K562 (cell line): ENCODE measurements around the gene SERPINE2. TPM values are rescaled to one million over a fixed set of nuclear protein-coding genes. Genes with fewer than 3 reads are reported as not detected.

Source experiments
- ATAC-seq: fragments of 200-7000 bp; cut with Tn5 transposase; 3 replicates; pipeline ENCODE4 v1.9.1; 2020; ENCODE audit warnings: moderate library complexity
- BruUV-seq: library from RNA; stranded (reverse); fragments of 400-500 nt; replicated peaks from 2 replicates; lab custom pipeline; 2021; lab: Mats Ljungman, UMichigan
- CTCF ChIA-PET: fragments of 300-600 bp; formaldehyde crosslinking; extraction: SDS; loops from one replicate; lab custom pipeline; 2021; ENCODE audit warnings: low intra/inter-chr PET ratio; lab: Yijun Ruan, JAX
- POLR2A ChIA-PET: fragments of 300-600, 350-650 bp; sonication (Branson Sonifier 250); formaldehyde crosslinking; extraction: SDS; loops from one replicate; lab custom pipeline; 2021; ENCODE audit warnings: antibody characterized with exemption, inconsistent platforms; lab: Yijun Ruan, JAX
- DNase-seq, 4 experiments: peaks; one replicate each; pipeline versions ENCODE4 v3.0.0 to v3.0.0-alpha.2; 2011 to 2018; ENCODE audit warnings: low spot score in 3 of 4, mixed read lengths in 3 of 4; ENCODE audit errors: extremely low read depth in 1 of 4
- FAIRE-seq: peaks from 2 replicates; lab custom pipeline; 2011; peaks lifted over from hg19 to GRCh38; lab: Jason Lieb, UNC
- H2AFZ ChIP-seq: 2 replicates; pipeline ENCODE4 v1.6.0; 2011; ENCODE audit warnings: low read depth, low read length, control low read depth, inconsistent platforms
- H3K27ac ChIP-seq: fragments of 200-600 bp; 3 replicates; pipeline ENCODE4 v1.8.0; 2011; ENCODE audit warnings: low read depth, mild to moderate bottlenecking, control low read depth, inconsistent platforms, low read length, moderate library complexity, mixed read lengths; ENCODE audit errors: extremely low read depth
- H3K27me3 ChIP-seq, 2 experiments: fragments of 300-600 bp in 1 of 2; 2 replicates in 1 of 2; 3 replicates in 1 of 2; pipeline versions ENCODE4 v1.6.0 to v1.8.0; 2011; ENCODE audit warnings: inconsistent platforms in 2 of 2, low read length in 2 of 2, mild to moderate bottlenecking in 1 of 2, mixed read lengths in 1 of 2, moderate library complexity in 1 of 2; ENCODE audit not compliant: control insufficient read depth in 2 of 2, insufficient read depth in 2 of 2
- H3K36me3 ChIP-seq: fragments of 300-600 bp; 3 replicates; pipeline ENCODE4 v1.8.0; 2011; ENCODE audit warnings: mild to moderate bottlenecking, low read length, inconsistent platforms; ENCODE audit not compliant: control insufficient read depth, insufficient read depth
- H3K4me1 ChIP-seq, 2 experiments: fragments of 200-600 bp in 1 of 2; replicated peaks in 1 of 2; 2 replicates in 1 of 2; 3 replicates in 1 of 2; pipeline versions ENCODE4 v1.5.1 to v1.8.0; 2011; ENCODE audit warnings: inconsistent platforms in 2 of 2, low read length in 2 of 2, mild to moderate bottlenecking in 1 of 2, mixed read lengths in 1 of 2, moderate library complexity in 1 of 2; ENCODE audit not compliant: control insufficient read depth in 2 of 2, insufficient read depth in 2 of 2
- H3K4me2 ChIP-seq: 2 replicates; pipeline ENCODE4 v1.6.1; 2011; ENCODE audit warnings: low read length, control low read depth, inconsistent platforms, mixed read lengths; ENCODE audit not compliant: insufficient read depth
- H3K4me3 ChIP-seq: fragments of 200-600 bp; sonication (generic), shearing (Covaris generic); 2 replicates; pipeline ENCODE4 v1.5.1; 2016; ENCODE audit warnings: control low read depth, inconsistent platforms
- H3K79me2 ChIP-seq: fragments of 200-600 bp; 3 replicates; pipeline ENCODE4 v1.8.0; 2011; ENCODE audit warnings: low read length, inconsistent platforms; ENCODE audit not compliant: control insufficient read depth, insufficient read depth
- H3K9ac ChIP-seq, 2 experiments: 2 replicates each; pipeline versions ENCODE4 v1.6.0 to v1.6.1; 2011; ENCODE audit warnings: low read depth in 2 of 2, low read length in 2 of 2, control low read depth in 1 of 2, inconsistent platforms in 1 of 2, mild to moderate bottlenecking in 1 of 2, mixed read lengths in 1 of 2; ENCODE audit not compliant: insufficient read depth in 1 of 2
- H3K9me1 ChIP-seq: one replicate; pipeline ENCODE4 v1.6.0; 2011; ENCODE audit warnings: inconsistent platforms, mild to moderate bottlenecking, low read length, moderate library complexity; ENCODE audit not compliant: control insufficient read depth, insufficient read depth
- H3K9me3 ChIP-seq: replicated peaks from 2 replicates; pipeline ENCODE4 v1.5.1; 2011; ENCODE audit warnings: low read depth, low read length, inconsistent platforms; ENCODE audit not compliant: control insufficient read depth, insufficient read depth
- H4K20me1 ChIP-seq: replicated peaks from 2 replicates; pipeline ENCODE4 v1.6.1; 2011; ENCODE audit warnings: low read length, inconsistent platforms, mixed read lengths; ENCODE audit not compliant: control insufficient read depth, insufficient read depth
- BRCA1 ChIP-seq, 2 experiments: fragments of 450-650 bp in 1 of 2; sonication (generic) in 1 of 2; formaldehyde crosslinking in 1 of 2; IDR thresholded peaks; 2 replicates each; pipeline versions ENCODE4 v1.5.0 to v1.6.1; 2017 to 2020; ENCODE audit warnings: mild to moderate bottlenecking in 1 of 2, missing genetic modification reagents in 1 of 2
- KLF6 ChIP-seq: fragments of 250-450 bp; sonication (Bioruptor Pico); IDR thresholded peaks from 2 replicates; pipeline ENCODE4 v1.4.0; 2020; ENCODE audit warnings: mild to moderate bottlenecking, moderate library complexity, borderline replicate concordance
- MAZ ChIP-seq, 2 experiments: fragments of 450-650 bp in 1 of 2; sonication (generic) in 1 of 2; formaldehyde crosslinking; IDR thresholded peaks in 1 of 2; conservative IDR thresholded peaks in 1 of 2; 2 replicates each; pipeline versions ENCODE4 v1.4.0 to v1.5.0; 2020; ENCODE audit warnings: mild to moderate bottlenecking in 1 of 2, missing genetic modification reagents in 1 of 2
- MNT ChIP-seq, 2 experiments: fragments of 450-650 bp; conservative IDR thresholded peaks; 2 replicates each; pipeline ENCODE4 v1.6.1; 2017; ENCODE audit warnings: mild to moderate bottlenecking in 2 of 2, moderate library complexity in 2 of 2
- PHF8 ChIP-seq: fragments of 200-600 bp; sonication (generic); IDR thresholded peaks from 2 replicates; pipeline ENCODE4 v1.6.1; 2012; ENCODE audit warnings: mixed run types, mild to moderate bottlenecking, inconsistent platforms, low read length, moderate library complexity, borderline replicate concordance
- PYGO2 ChIP-seq: fragments of 450-650 bp; IDR thresholded peaks from 2 replicates; pipeline ENCODE4 v1.6.1; 2016; ENCODE audit warnings: mild to moderate bottlenecking, missing genetic modification characterization, moderate library complexity, missing compliant biosample characterization
- TAF7 ChIP-seq: fragments of 450-650 bp; IDR thresholded peaks from 2 replicates; pipeline ENCODE4 v1.6.1; 2016; ENCODE audit warnings: missing genetic modification characterization, missing compliant biosample characterization
- ZBTB17 ChIP-seq: fragments of 450-650 bp; formaldehyde crosslinking; IDR thresholded peaks from 2 replicates; pipeline ENCODE4 v1.4.0; 2020; ENCODE audit warnings: mild to moderate bottlenecking
- WGBS: fragments of 100-300 bp; shearing (Covaris generic); methylation state at CpG from one replicate; pipeline ENCODE4 v1.1.6; 2016; ENCODE audit warnings: low coverage, mixed read lengths; ENCODE audit not compliant: insufficient coverage; ENCODE audit errors: missing lambda C conversion rate; 5-methylcytosine and 5-hydroxymethylcytosine counted together
- in situ Hi-C: fragments of 300-500 bp; cut with MboI; formaldehyde crosslinking; loops from 4 replicates; pipeline ENCODE4 v1.15.0; 2018; ENCODE audit warnings: inconsistent platforms, mixed read lengths
- intact Hi-C: fragments of 100-400 bp; cut with micrococcal nuclease; formaldehyde crosslinking; loops from 2 replicates; pipeline ENCODE4 v1.14.2; 2022
- polyA plus RNA-seq, 8 experiments: library from polyadenylated mRNA; depleted of rRNA in 4 of 8; stranded (reverse) in 5 of 8; unstranded in 3 of 8; fragments of >200 nt; fragmentation: Nextera tagmentation in 2 of 8; fragmentation: Illumina TruSeq in 1 of 8; extraction: Ambion mirVana in 2 of 8; extraction: Trizol in 1 of 8; gene quantifications; 2 replicates each; pipeline versions ENCODE4 v1.2.1 to v1.2.3, GENCODE V29; 2011 to 2014; ENCODE audit warnings: inconsistent platforms in 1 of 8, missing spikeins in 1 of 8
- total RNA-seq, 7 experiments: library from RNA; depleted of rRNA in 6 of 7; stranded (reverse); fragments of >200 nt in 6 of 7; fragmentation: Illumina TruSeq in 2 of 7; extraction: Trizol in 2 of 7; gene quantifications; 2 replicates each; pipeline versions ENCODE4 v1.2.1 to v1.2.3, GENCODE V29; 2011 to 2021; ENCODE audit warnings: low replicate concordance in 1 of 7
- TF ChIP-seq, protein P1 (sequence below): fragments of 250-450 bp; sonication (Bioruptor Pico); IDR thresholded peaks from 2 replicates; pipeline ENCODE4 v1.4.0; 2020; ENCODE audit warnings: mild to moderate bottlenecking, moderate library complexity, borderline replicate concordance
- TF ChIP-seq, protein P2 (sequence below): fragments of 250-450 bp; sonication (Bioruptor Pico); IDR thresholded peaks from 2 replicates; pipeline ENCODE4 v1.8.0; 2021; ENCODE audit warnings: borderline replicate concordance, mild to moderate bottlenecking, moderate library complexity; ENCODE audit not compliant: poor library complexity, severe bottlenecking

The SERPINE2 gene
- total and polyA plus RNA-seq, 9 of the 15 experiments (the other 6 are each of a cell fraction or from before 2014, with no cell fraction given), result 0.03 to 0.16 (median 0.13) TPM; not detected in 6

DNA sequence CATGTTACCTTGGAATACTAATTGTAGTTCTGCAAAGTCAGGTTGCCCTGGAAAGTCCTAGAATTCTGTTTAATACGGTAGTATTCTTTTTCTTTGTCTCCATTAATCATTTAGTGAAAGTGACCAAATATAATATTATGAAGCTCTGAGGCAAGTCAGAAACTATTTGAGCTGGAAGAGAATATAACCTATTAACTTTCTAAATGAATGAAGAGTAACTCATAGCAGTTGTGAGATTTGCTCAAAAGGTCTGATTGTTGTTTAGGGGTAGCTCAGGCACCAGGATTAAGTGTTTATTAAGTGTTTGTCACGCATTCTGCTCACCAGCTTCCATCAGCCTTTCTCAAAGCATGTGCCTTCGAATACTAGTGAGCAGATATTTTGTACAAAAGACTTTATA is 46.7 kb upstream of the SERPINE2 start:
- no peak for ATAC-seq
- intact Hi-C loops, result no loop called here
- ChIA-PET POLR2A (no interaction called here), CTCF (no interaction called here)
- BruUV-seq, result no TSS peak
- TF ChIP-seq MNT (conservative IDR thresholded peaks at IDR 0.05), result no peak
- no peaks in the 10 kb centered on the region for H3K9me1 ChIP-seq
- FAIRE-seq, result no peak
- in situ Hi-C loops, result no loop called here
- 0% methylated on average over 2 of the region's 3 CpGs for WGBS
- H3K4me3 ChIP-seq, result no peak overlapping the region
- H3K27ac ChIP-seq, result no peak overlapping the region
- H3K9me3 ChIP-seq, result no peaks in the 10 kb centered on the region
- DNase-seq, result no peak
- H3K4me2 ChIP-seq, result no peak overlapping the region
- no peak overlapping the region for H2AFZ ChIP-seq
- no peaks in the 10 kb centered on the region for H3K36me3 ChIP-seq
- H3K27me3 ChIP-seq, result no peaks in the 10 kb centered on the region
- no peaks in the 10 kb centered on the region for H3K79me2 ChIP-seq
- no peak overlapping the region for H3K9ac ChIP-seq
- H4K20me1 ChIP-seq, result no peaks in the 10 kb centered on the region
- no peaks in the 10 kb centered on the region for H3K4me1 ChIP-seq

GRCh38 chr2:224085246-224085645 is 46.2 kb upstream of the SERPINE2 start:
- H4K20me1 ChIP-seq, result no peaks in the 10 kb centered on the region
- WGBS, result 0% methylated on average over 2 of the region's 2 CpGs
- no peak overlapping the region for H3K27ac ChIP-seq
- H3K4me1 ChIP-seq, result no peaks in the 10 kb centered on the region
- H3K9ac ChIP-seq, result no peak overlapping the region
- no TSS peak for BruUV-seq
- no peak overlapping the region for H3K4me3 ChIP-seq
- ChIA-PET POLR2A (no interaction called here), CTCF (no interaction called here)
- no peaks in the 10 kb centered on the region for H3K79me2 ChIP-seq
- FAIRE-seq, result no peak
- DNase-seq, result no peak
- no peaks in the 10 kb centered on the region for H3K27me3 ChIP-seq
- ATAC-seq, result no peak
- no peaks in the 10 kb centered on the region for H3K9me3 ChIP-seq
- intact Hi-C loops, result no loop called here
- in situ Hi-C loops, result no loop called here
- H3K9me1 ChIP-seq, result no peaks in the 10 kb centered on the region
- H2AFZ ChIP-seq, result no peak overlapping the region
- no peaks in the 10 kb centered on the region for H3K36me3 ChIP-seq
- H3K4me2 ChIP-seq, result no peak overlapping the region
- TF ChIP-seq TAF7 (tag) (no peak), MAZ (CRISPR knock-in tag; conservative IDR thresholded peaks at IDR 0.05 in 1 of 2, IDR thresholded peaks at IDR 0.05 in 1 of 2) (no peak), BRCA1 (IDR thresholded peaks at IDR 0.05) (no peak), BRCA1 (CRISPR knock-in tag; IDR thresholded peaks at IDR 0.05) (no peak), PYGO2 (tag) (no peak), ZBTB17 (CRISPR knock-in tag) (no peak), KLF6 (CRISPR knock-in tag) (no peak), PHF8 (no peak)
- TF ChIP-seq, protein P1, sequence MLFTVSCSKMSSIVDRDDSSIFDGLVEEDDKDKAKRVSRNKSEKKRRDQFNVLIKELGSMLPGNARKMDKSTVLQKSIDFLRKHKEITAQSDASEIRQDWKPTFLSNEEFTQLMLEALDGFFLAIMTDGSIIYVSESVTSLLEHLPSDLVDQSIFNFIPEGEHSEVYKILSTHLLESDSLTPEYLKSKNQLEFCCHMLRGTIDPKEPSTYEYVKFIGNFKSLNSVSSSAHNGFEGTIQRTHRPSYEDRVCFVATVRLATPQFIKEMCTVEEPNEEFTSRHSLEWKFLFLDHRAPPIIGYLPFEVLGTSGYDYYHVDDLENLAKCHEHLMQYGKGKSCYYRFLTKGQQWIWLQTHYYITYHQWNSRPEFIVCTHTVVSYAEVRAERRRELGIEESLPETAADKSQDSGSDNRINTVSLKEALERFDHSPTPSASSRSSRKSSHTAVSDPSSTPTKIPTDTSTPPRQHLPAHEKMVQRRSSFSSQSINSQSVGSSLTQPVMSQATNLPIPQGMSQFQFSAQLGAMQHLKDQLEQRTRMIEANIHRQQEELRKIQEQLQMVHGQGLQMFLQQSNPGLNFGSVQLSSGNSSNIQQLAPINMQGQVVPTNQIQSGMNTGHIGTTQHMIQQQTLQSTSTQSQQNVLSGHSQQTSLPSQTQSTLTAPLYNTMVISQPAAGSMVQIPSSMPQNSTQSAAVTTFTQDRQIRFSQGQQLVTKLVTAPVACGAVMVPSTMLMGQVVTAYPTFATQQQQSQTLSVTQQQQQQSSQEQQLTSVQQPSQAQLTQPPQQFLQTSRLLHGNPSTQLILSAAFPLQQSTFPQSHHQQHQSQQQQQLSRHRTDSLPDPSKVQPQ, result no peak
- TF ChIP-seq, protein P2, sequence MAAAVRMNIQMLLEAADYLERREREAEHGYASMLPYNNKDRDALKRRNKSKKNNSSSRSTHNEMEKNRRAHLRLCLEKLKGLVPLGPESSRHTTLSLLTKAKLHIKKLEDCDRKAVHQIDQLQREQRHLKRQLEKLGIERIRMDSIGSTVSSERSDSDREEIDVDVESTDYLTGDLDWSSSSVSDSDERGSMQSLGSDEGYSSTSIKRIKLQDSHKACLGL (CRISPR knock-in tag), result no peak
